ENCODE measurements around the gene ELMO1.
A peak's percentile ranks its signal among the peaks of the same experiment; 100 is the strongest.

The ELMO1 gene

GRCh38 chr7:37259319-37259821 is 189.3 kb downstream of the ELMO1 start:
- H3K9me3 Mint-ChIP-seq: no peaks in the 10 kb centered on the region
- no peak overlapping the region for H3K4me3 Mint-ChIP-seq
- H3K27me3 Mint-ChIP-seq: no peaks in the 10 kb centered on the region
- ATAC-seq (no peak), DNase-seq (no peak)
- H3K27ac Mint-ChIP-seq: peak overlapping the region in 1 of 2 donors; percentile 24
- peaks cover 6% of the 10 kb centered on the region for H3K4me1 Mint-ChIP-seq

GRCh38 chr7:37256631-37257030 is 192.0 kb downstream of the ELMO1 start:
- DNase-seq: no peak
- H3K27me3 Mint-ChIP-seq: no peaks in the 10 kb centered on the region
- no peak overlapping the region for H3K4me3 Mint-ChIP-seq
- ATAC-seq: no peak
- H3K27ac Mint-ChIP-seq: peak overlapping the region in 1 of 2 donors; percentile 12
- H3K9me3 Mint-ChIP-seq: no peaks in the 10 kb centered on the region
- H3K4me1 Mint-ChIP-seq: peaks cover 14% of the 10 kb centered on the region

GRCh38 chr7:37255327-37255944 is 193.2 kb downstream of the ELMO1 start:
- Mint-ChIP-seq H3K27me3 (no peaks in the 10 kb centered on the region), H3K4me3 (no peak overlapping the region), H3K27ac (no peak overlapping the region), H3K9me3 (no peaks in the 10 kb centered on the region), H3K4me1 (peaks cover 19% of the 10 kb centered on the region)
- ATAC-seq (no peak), DNase-seq (no peak)

GRCh38 chr7:37251222-37251621 is 197.4 kb downstream of the ELMO1 start:
- Mint-ChIP-seq H3K27me3 (no peaks in the 10 kb centered on the region), H3K4me3 (no peak overlapping the region), H3K27ac (no peak overlapping the region), H3K9me3 (no peaks in the 10 kb centered on the region), H3K4me1 (peaks cover 19% of the 10 kb centered on the region)
- no peak for ATAC-seq
- no peak for DNase-seq

- Mint-ChIP-seq H3K4me1 (peaks cover 20% of the 10 kb centered on the region), H3K27me3 (no peaks in the 10 kb centered on the region), H3K4me3 (no peak overlapping the region), H3K9me3 (no peaks in the 10 kb centered on the region), H3K27ac (no peak overlapping the region)
- DNase-seq (no peak), ATAC-seq (no peak)
Observed at GRCh38 chr7:37249240-37249639, 199.4 kb downstream of the ELMO1 start.

- H3K27me3 Mint-ChIP-seq: no peaks in the 10 kb centered on the region
- DNase-seq (no peak), ATAC-seq (no peak)
- peak overlapping the region in 1 of 2 donors; percentile 28 for H3K27ac Mint-ChIP-seq
- no peak overlapping the region for H3K4me3 Mint-ChIP-seq
- no peaks in the 10 kb centered on the region for H3K9me3 Mint-ChIP-seq
- peaks cover 20% of the 10 kb centered on the region for H3K4me1 Mint-ChIP-seq
Observed at GRCh38 chr7:37248396-37248861, 200.2 kb downstream of the ELMO1 start.

GRCh38 chr7:37247861-37248260 is 200.8 kb downstream of the ELMO1 start:
- no peak overlapping the region for H3K27ac Mint-ChIP-seq
- DNase-seq: no peak
- ATAC-seq: no peak
- H3K9me3 Mint-ChIP-seq: no peaks in the 10 kb centered on the region
- H3K27me3 Mint-ChIP-seq: no peaks in the 10 kb centered on the region
- peaks cover 20% of the 10 kb centered on the region for H3K4me1 Mint-ChIP-seq
- H3K4me3 Mint-ChIP-seq: no peak overlapping the region

GRCh38 chr7:37245590-37245989 is 203.1 kb downstream of the ELMO1 start:
- Mint-ChIP-seq H3K4me1 (peaks cover 7% of the 10 kb centered on the region), H3K4me3 (no peak overlapping the region), H3K9me3 (no peaks in the 10 kb centered on the region), H3K27ac (no peak overlapping the region), H3K27me3 (no peaks in the 10 kb centered on the region)
- ATAC-seq: no peak
- no peak for DNase-seq

- H3K4me3 Mint-ChIP-seq: no peak overlapping the region
Observed at GRCh38 chr7:37236906-37237305, 211.8 kb downstream of the ELMO1 start.

GRCh38 chr7:37235813-37236212 is 212.9 kb downstream of the ELMO1 start:
- Mint-ChIP-seq H3K4me3 (no peak overlapping the region), H3K4me1 (no peaks in the 10 kb centered on the region), H3K27ac (no peak overlapping the region), H3K27me3 (no peaks in the 10 kb centered on the region), H3K9me3 (no peaks in the 10 kb centered on the region)
- DNase-seq: no peak
- ATAC-seq: no peak

More at GRCh38 chr7:37236906-37237305, 211.8 kb downstream of the ELMO1 start:
- H3K4me1 Mint-ChIP-seq: no peaks in the 10 kb centered on the region
- ATAC-seq (no peak), DNase-seq (no peak)
- H3K27ac Mint-ChIP-seq: no peak overlapping the region
- no peaks in the 10 kb centered on the region for H3K9me3 Mint-ChIP-seq
- H3K27me3 Mint-ChIP-seq: no peaks in the 10 kb centered on the region

- no peak overlapping the region for H3K27ac Mint-ChIP-seq
- no peak for ATAC-seq
- DNase-seq: no peak
- no peaks in the 10 kb centered on the region for H3K27me3 Mint-ChIP-seq
- no peak overlapping the region for H3K4me3 Mint-ChIP-seq
- H3K9me3 Mint-ChIP-seq: no peaks in the 10 kb centered on the region
- H3K4me1 Mint-ChIP-seq: peaks cover 6% of the 10 kb centered on the region
Observed at GRCh38 chr7:37234928-37235327, 213.7 kb downstream of the ELMO1 start.

- Mint-ChIP-seq H3K4me3 (no peak overlapping the region), H3K27ac (no peak overlapping the region), H3K4me1 (peaks cover 6% of the 10 kb centered on the region), H3K9me3 (no peaks in the 10 kb centered on the region), H3K27me3 (no peaks in the 10 kb centered on the region)
- DNase-seq: no peak
- ATAC-seq: no peak
Observed at GRCh38 chr7:37234334-37234733, 214.3 kb downstream of the ELMO1 start.

GRCh38 chr7:37231613-37232012 is 217.1 kb downstream of the ELMO1 start:
- ATAC-seq: no peak
- no peak overlapping the region for H3K4me3 Mint-ChIP-seq
- no peaks in the 10 kb centered on the region for H3K27me3 Mint-ChIP-seq
- peaks cover 6% of the 10 kb centered on the region for H3K4me1 Mint-ChIP-seq
- H3K27ac Mint-ChIP-seq: no peak overlapping the region
- no peak for DNase-seq
- no peaks in the 10 kb centered on the region for H3K9me3 Mint-ChIP-seq

- DNase-seq: no peak
- H3K9me3 Mint-ChIP-seq: no peaks in the 10 kb centered on the region
- no peak for ATAC-seq
- H3K27ac Mint-ChIP-seq: no peak overlapping the region
- H3K4me3 Mint-ChIP-seq: no peak overlapping the region
- no peaks in the 10 kb centered on the region for H3K27me3 Mint-ChIP-seq
- peaks cover 6% of the 10 kb centered on the region for H3K4me1 Mint-ChIP-seq
Observed at GRCh38 chr7:37230221-37230620, 218.4 kb downstream of the ELMO1 start.

- no peak overlapping the region for H3K27ac Mint-ChIP-seq
- DNase-seq (no peak), ATAC-seq (no peak)
- peaks cover 6% of the 10 kb centered on the region for H3K4me1 Mint-ChIP-seq
- H3K27me3 Mint-ChIP-seq: no peaks in the 10 kb centered on the region
- H3K4me3 Mint-ChIP-seq: no peak overlapping the region
- no peaks in the 10 kb centered on the region for H3K9me3 Mint-ChIP-seq
Observed at GRCh38 chr7:37229381-37229780, 219.3 kb downstream of the ELMO1 start.

- DNase-seq: no peak
- H3K27me3 Mint-ChIP-seq: no peaks in the 10 kb centered on the region
- H3K27ac Mint-ChIP-seq: peak overlapping the region in 1 of 2 donors; percentile 74
- peaks cover 5% of the 10 kb centered on the region for H3K4me1 Mint-ChIP-seq
- ATAC-seq: no peak
- no peak overlapping the region for H3K4me3 Mint-ChIP-seq
- no peaks in the 10 kb centered on the region for H3K9me3 Mint-ChIP-seq
Observed at GRCh38 chr7:37225285-37225969, 223.2 kb downstream of the ELMO1 start.

Data from stimulated activated naive CD8-positive, alpha-beta T cell treated with anti-CD3 and anti-CD28 coated beads, Interleukin-15, amount 100 ng/mL, for 72 hours (primary cell).